Globus pallidus (tissue), 1 donor: ENCODE results near the gene MED12L.
A peak's percentile ranks its signal among the peaks of the same experiment; 100 is the strongest.

ENCODE experiments used
- DNase-seq: peaks from one replicate; pipeline ENCODE4 v3.0.0-alpha.2; 2015; ENCODE audit warnings: low spot score

MED12L gene

GRCh38 chr3:151423091-151423490, 337.6 kb downstream of the MED12L start:
- DNase-seq = no peak

GRCh38 chr3:151425627-151426340, 340.3 kb downstream of the MED12L start:
- no peak for DNase-seq

GRCh38 chr3:151426341-151426657, 340.8 kb downstream of the MED12L start:
- no peak for DNase-seq

- DNase-seq = no peak
These were observed 342.9 kb downstream of the MED12L start for GRCh38 chr3:151428386-151428785.

- DNase-seq = no peak
These were observed 345.5 kb downstream of the MED12L start for GRCh38 chr3:151430821-151431484.

DNA sequence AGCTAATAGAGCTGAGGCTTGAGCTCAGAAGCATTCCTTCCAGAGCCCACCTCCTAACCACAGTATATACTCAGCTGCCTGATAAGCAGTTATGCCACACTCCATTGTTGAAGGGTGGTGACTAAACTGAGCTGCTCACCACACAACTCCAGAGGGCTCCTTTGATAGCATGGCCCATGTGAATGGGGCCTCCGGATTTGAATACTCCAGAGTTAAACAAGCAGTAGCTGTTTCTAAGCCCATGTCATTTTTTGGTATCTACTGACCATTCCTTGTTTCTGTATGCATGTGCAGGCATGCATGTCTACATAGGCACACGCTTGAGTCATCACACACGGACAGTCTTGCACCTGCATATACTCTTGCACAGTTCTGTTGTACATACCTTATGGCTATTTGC, 346.5 kb downstream of the MED12L start:
- no peak for DNase-seq

GRCh38 chr3:151432616-151433372, 347.3 kb downstream of the MED12L start:
- no peak for DNase-seq

DNA sequence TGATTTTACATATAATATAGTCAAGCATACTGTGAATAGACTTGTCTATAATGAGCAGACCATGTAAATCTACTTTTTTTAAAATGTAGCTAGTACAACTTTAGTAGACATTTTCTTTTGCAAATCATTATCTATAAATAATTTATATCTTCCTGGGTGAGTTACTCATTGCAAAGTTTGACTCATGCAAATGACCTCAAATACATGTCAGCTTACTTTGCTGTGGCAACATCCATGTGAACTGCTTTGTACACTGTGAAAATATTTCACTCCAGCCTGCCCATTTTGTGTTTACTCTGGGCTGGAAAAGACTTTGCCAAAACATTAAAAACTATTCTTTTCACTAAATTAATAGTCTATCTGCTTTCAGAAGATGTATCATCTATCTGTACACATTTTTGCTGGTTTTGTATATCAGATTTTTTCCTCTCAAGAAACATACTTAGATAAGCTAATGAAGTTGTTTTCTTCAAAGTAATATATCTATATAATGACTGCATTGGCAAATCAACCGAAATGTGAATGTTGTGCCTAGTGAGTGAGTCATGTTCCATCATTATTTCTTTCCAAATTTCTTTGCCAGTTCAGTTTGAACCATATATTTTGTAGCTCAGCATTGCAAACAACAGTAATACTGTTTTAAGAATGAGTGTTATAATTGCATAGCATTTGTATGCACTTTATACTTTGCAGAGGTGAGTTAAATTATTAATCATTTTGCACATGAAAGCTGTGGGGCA, 348.9 kb downstream of the MED12L start:
- DNase-seq = no peak

- no peak for DNase-seq
These were observed 351.4 kb downstream of the MED12L start for GRCh38 chr3:151436675-151437446.

- DNase-seq = no peak
These were observed 352.4 kb downstream of the MED12L start for GRCh38 chr3:151437906-151438305.

- DNase-seq = peak; percentile 68
These were observed 354.2 kb downstream of the MED12L start for GRCh38 chr3:151439652-151440125.

DNA sequence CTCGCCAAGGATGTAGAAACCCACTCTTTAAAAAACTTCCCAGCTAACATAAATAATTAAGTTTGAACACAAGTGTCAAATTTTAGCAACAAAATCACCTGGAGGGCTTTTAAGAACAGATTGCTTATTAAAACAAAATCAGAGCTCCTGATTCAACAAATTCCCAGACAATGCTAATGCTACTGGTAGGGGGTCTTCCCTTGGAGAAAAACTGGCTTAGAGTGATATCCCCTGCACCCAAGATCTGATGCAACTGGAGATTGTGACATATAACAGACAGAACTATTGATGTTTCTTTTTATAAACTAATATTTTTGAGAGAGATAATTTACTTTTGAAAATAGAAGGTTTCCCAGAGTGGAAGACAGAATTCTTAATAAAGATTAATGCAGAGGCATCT, 355.5 kb downstream of the MED12L start:
- DNase-seq = no peak

- no peak for DNase-seq
These were observed 358.1 kb downstream of the MED12L start for GRCh38 chr3:151443583-151443982.

- no peak for DNase-seq
These were observed 360.0 kb downstream of the MED12L start for GRCh38 chr3:151445273-151446001.

DNA sequence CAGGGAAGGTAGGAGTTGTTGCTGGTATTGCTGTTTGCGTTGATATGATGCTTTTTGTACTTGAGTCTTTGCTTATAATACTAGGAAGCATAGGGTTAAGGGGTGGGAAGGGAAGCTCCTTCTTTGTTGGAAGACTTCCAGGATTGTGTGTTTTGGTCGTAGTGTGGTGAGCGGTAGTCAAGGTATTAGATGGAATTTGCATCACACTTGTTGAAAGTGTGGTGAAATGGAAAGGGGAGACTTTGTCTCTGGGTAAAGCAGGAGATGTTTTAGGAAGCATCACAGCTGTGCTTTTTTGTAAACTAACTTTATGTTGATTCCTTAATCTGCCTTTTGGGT, 360.5 kb downstream of the MED12L start:
- DNase-seq = no peak

DNA sequence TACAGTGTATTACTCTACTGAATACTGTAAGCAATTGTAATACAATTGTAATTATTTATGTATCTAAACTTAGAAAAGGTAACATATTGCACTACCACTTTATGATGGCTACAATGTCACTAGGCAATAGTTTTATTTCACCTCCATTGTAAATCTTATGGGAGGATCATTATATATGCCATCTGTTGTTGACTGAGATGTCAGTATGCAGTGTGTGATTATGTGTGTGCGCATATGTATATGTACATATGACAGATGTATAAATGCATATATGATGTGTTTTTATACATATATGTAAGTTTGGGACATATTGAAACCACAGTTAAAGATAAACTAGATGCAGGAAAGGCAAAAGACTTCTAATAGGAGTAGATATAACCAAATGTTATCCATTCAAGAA, 366.9 kb downstream of the MED12L start:
- no peak for DNase-seq

DNA sequence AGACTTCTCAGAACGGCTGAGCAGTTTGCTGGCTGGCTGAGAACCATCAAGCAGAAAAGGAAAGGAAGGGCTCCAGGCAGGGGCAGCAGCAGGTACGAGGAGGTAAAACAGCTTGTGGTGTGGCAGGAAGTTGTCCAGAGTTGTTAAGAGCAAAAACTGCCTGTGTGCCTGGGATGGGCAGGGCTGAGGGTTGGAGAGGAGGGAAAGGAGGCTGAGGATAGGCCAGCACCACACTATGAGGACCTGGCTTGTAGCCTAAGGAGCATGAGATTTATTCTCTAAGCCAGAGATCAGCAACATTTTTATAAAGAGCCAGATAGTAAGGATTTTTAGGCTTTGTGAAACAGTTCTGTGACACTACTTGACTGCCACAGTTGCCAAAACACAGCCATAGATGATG, 367.4 kb downstream of the MED12L start:
- DNase-seq = no peak

DNA sequence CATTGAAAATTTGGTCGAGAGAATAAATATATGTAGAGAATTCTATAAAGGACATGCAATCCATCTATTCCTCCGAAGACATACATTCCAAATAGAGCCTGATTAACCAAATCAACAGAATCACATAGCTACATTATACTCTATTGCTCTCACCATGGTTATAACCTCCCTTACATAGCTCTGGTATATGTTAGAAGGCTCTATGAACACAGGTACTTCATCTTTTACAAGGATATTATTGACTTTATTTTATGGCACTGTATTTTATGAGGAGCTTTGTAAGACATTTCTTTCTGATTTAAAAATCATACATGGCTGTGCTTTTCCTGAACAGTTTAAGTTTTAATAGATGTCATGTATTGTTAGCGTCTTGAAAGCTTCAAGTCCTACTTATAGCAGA, 370.6 kb downstream of the MED12L start:
- DNase-seq = no peak

- no peak for DNase-seq
These were observed 373.9 kb downstream of the MED12L start for GRCh38 chr3:151459358-151459757.

- no peak for DNase-seq
These were observed 374.8 kb downstream of the MED12L start for GRCh38 chr3:151460228-151460627.
